SW480 (cell line): ENCODE results near the gene EPG5.
"Not testable (repeated sequence)": the region's sequence is repeated elsewhere in the genome, so short reads cannot be mapped to it uniquely, and the experiment has no call there.

Experiments
- DNase-seq: peaks from one replicate; pipeline ENCODE4 v3.0.0-alpha.2; 2016; ENCODE audit warnings: low spot score

The EPG5 gene

DNA sequence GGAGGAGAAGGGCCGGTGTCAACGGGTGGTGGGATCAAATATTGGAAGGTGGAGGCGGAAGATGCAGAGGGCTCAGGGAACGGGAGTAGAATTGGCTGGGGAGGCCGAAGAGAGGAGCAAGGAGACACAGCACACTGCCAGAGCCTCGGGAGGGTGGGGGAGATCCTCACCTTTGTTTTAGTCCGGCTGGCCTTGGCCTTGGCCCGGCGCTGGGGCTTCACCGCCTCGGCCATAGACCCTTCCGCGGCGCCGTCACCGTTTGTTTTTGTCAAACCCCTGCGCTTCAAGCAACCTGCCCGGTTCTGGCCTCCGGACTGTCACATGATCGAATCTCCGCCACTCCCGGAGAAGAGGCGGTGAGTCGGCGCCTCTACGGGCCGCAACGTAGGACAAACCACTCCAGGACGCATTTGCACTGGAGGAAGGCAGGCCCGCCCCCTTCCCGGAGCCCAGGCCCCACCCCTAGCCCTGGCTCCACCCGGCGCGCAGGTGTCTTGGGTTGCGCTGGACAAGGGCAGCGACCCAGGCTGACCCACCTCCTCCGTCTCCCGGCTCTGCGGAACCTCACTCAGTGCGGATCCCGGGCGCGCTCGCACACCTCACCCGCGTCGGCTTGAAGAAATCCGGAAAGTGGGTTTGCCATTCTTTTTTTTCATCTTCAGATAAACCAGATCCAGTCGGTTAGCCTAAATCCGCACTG is at the start of gene EPG5:
Gene EPG5 (minus strand): TSS at position 323 of the 700 bp plus-strand sequence. CDS start 90 bp downstream, at position 233.
- DNase-seq, result peak; percentile 85

- no peak for DNase-seq
Observed at GRCh38 chr18:46013484-46014189, 46.5 kb upstream of the EPG5 start.

DNA sequence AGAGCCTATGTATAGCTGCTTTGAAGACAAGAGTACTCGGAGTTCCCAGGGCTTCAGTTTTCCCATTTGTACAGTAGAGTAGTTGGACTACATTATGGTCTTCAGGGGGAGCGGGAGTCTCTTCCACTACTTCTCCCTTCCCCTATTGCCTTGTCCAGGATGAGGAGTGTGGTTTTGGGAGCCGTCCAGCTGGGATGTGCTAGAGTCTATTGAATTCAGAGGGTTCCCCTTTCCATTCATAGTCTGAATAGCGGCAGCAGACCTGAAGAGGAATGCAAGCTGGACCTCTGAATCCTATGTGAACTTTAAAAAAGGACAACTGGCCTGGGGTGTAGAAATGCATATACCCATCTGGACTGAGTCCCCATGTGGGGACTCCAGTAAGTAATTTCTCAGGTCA is 43.5 kb upstream of the EPG5 start:
- DNase-seq, result no peak

DNA sequence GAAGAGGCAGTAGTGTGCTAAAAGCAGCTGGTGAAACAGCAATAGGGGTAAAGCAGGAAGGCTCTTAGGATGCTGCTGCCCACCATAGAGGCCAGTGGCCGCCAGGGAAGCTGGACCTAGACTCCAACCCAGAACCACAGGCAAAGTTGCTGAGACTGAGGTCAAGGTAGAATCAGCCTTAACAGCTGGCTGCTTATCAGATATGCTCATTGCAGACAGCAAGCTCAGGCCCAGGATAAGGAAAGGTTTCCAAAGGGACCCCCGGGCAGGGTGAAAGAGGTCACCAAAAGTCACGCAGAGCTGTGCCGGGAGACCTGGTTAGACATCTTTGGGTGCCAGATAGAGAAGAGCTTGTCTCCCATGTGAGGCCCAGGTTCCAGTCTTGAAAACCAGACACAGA is 42.9 kb upstream of the EPG5 start:
- no peak for DNase-seq

GRCh38 chr18:46009125-46009840 is 42.2 kb upstream of the EPG5 start:
- DNase-seq, result no peak

- DNase-seq, result no peak
Observed at GRCh38 chr18:46008531-46008930, 41.4 kb upstream of the EPG5 start.

DNA sequence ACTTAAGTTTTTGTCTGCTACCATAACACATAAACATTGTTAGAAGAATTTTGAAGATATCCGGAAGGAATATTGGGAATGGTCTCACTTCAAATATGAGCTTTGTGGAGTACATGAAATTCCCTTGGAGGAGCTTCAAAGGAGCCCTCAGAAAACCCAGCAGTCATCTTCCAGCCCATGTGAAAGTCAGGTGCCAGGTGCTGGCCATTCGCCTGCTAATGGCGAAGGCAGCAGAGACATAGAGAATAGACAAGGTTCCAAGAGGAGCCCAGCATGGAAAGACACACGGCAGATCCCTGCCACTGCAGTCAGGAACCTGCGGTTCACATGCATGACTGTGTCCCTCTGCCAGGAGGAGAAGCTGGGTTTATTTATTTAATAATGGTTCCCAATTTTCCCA is 40.0 kb upstream of the EPG5 start:
- DNase-seq, result no peak

DNA sequence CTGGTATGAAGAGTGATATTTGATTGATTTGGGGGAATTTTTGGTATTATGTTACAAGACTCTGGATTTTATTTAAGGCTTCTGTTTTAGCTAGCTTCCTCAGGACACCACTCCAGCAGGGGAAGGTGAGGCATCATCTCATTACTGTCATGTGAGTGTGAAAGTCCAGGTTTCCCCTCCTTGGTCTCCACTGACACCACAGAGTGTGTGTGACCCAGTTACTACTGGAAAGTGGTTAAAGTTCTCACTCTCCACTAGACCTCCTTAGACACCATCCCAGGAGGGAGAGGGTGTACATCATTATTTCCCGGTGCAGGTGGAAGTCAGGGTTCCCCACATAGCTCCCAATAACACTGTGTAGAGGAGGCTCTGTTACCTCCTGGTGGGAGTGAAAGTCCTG is 35.8 kb upstream of the EPG5 start:
- no peak for DNase-seq

- no peak for DNase-seq
Observed at GRCh38 chr18:46001892-46002291, 34.8 kb upstream of the EPG5 start.

- no peak for DNase-seq
Observed at GRCh38 chr18:46001074-46001473, 33.9 kb upstream of the EPG5 start.

DNA sequence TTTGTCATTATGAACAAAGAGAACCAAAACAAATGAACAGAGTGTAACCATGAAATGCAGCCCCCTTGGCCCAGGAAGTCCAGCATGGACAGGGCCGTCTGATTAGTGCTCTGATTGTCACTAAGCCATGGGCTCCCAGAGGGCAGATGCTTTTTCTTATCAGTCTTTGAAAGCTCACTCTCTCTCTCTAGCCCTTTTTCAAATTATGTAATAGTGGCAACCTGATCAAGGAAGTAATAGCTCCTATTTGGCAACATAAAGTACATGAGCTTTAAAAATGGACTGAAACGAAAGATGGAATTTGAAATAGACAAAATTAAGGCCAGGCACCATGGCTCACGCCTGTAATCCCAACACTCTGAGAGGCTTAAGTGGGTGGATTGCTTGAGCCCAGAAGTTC is 32.4 kb upstream of the EPG5 start:
- no peak for DNase-seq

DNA sequence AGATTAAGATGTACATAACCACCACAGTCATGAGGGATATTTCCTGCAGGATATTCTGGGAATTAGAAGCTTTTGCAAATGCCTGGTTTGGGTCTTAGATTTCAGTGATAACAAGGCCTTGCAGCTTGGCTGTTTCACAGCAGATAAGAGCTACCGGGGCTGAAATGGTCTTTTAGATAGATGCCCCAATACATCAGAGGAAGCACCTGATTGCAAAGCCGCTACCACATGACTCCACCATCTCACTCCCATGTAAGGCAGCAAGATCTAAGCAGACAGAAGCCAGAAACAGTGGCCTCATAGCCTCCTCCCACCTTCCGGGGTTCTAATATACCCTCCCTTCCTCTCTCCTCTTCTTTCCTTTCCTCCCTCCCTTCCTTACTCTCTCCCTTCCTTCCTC is 31.1 kb upstream of the EPG5 start:
- DNase-seq, result no peak

DNA sequence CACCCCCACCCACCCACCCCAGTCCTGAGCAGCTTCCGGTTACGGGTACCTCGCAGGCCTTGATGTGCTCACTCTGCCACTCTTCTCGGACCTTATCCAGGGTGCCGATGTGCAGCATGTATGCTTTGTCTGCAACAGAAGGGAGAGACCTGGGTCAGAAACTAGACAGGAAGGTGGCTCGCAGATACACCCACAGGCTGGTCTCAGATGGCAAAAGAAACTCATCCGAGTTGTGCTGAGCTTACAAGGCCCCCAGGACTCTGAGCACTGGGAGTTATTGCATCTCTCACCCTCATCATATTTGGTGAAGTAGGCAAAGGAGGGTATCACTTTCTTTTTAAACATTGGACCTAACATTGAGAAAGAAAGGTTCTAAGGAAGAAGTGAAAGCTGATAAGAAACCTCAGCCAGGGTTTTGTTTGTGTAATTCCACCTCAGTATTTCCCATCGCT is 30.6 kb upstream of the EPG5 start:
- no peak for DNase-seq

- DNase-seq, result no peak
Observed at GRCh38 chr18:45995461-45995860, 28.3 kb upstream of the EPG5 start.

- peak; percentile 5 for DNase-seq
Observed at GRCh38 chr18:45993438-45993837, 26.3 kb upstream of the EPG5 start.

DNA sequence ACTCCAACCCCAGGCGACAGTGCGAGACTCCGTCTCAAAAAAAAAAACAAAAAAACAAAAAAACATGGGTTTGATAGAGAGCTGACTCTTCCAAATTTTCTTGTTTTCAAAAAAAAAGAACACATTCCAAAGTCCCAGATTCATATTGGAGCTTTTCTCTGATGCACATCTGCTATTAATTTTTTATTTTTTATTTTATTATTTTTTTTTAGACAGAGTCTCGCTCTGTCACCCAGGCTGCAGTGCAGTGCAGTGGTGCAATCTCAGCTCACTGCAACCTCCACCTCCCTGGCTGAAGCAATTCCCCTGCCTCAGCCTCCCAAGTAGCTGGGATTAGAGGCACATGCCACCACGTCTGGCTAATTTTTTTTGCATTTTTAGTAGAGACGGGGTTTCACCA is 25.4 kb upstream of the EPG5 start:
- DNase-seq, result not testable (repeated sequence)

DNA sequence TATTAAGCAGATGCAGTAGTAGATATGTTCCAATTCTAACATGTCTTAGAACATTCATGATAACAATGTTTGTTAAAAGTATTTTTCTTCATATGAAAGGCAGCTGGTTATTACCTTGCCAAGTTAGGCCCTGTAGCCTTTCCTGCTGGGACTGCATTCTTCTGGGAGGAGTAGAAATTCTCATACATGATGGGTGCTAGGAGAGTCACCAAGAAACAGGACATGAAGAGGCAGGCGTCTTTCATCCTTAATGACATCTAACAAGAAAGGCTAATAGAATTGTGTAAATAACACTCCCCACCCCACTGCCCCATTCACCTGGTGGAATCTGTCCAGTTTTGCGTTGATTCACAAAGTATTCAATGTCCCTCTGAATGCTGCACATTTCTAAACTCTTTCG is 24.7 kb upstream of the EPG5 start:
- DNase-seq, result no peak

DNA sequence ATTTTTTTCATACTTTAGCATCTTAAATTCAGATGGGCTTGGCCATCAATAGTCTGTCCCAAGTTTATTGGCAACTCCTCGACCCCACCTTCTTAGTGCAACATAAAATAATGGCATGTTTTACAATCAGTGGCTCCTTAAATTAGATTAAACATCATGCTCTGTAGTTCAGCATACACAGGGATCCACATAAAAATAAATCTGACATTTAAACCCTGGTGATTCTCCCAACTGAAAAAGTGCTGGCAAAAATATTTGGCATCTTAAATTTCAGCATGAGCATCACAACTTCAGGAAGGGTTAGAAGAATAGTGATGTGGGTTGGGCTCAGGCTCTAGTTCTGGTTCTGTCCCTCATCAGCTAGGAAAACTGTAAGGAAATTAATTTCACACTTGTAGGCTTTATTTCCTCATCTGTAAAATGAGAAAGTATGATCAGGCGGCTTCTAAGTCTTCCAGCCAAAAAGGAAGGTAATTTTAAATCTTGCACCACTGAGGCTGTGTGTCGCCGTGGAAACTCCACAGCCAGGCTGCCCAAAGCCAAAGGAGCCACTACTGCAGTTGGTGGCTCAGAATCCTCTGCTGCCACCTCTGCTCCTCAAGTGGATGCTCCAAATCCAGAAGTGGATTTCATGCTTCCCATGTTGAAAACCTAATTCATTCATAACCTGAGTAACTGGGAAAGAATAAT is 17.6 kb upstream of the EPG5 start:
- DNase-seq, result no peak

- DNase-seq, result no peak
Observed at GRCh38 chr18:45981821-45982220, 14.7 kb upstream of the EPG5 start.

GRCh38 chr18:45980229-45980628 is 13.1 kb upstream of the EPG5 start:
- no peak for DNase-seq

DNA sequence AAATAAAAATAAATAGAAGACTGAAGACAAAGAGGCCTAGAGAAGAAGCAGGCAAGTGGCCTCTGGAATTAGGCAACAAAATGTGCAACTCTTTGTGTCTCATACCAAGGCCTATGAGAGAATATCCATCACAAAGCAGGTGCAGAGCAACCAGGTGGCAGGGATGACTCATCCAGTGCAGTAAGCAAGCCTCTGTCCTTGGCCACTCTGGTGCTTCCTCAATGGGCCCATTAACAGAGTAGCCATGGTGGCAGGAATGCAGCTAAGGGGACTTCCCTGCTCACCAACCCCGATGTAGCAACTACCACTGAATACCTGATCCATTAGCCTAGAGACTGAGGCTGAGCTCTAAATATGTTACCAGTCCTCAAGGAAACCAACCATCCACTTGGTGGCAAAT is 11.0 kb upstream of the EPG5 start:
- DNase-seq, result peak; percentile 36

GRCh38 chr18:45976974-45977373 is 9.8 kb upstream of the EPG5 start:
- no peak for DNase-seq

DNA sequence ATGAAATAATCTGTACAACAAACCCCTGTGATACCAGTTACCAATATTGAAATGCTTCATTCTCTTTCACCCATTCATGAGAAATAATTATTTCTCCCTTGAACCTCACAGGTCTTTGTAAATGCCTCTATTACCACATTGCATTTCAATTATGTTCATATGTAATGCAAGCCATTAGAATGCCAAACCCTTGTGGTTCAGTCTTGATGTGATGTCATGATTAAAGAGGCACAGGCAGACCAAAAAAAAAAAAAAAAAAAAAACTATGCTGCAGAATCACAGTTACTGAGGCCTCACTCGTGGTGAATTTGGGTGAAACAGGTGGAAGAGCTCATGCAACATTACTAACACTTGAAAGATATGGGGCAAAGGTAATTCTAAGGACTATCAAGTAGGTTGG is 9.4 kb upstream of the EPG5 start:
- no peak for DNase-seq
